Stimulated activated naive CD8-positive, alpha-beta T cell treated with anti-CD3 and anti-CD28 coated beads, Interleukin-15, amount 100 ng/mL, for 72 hours (primary cell): Measurements from ENCODE around the gene ATP5F1D.

Experiments
- ATAC-seq: fragments of 150-1000 bp; cut with Tn5 transposase; 2 replicates; pipeline ENCODE4 v1.10.0; 2021; ENCODE audit warnings: mild to moderate bottlenecking, moderate library complexity
- DNase-seq, 2 donors: peaks; one replicate each; pipeline ENCODE4 v3.0.0; 2021 to 2022
- H3K27ac Mint-ChIP-seq, 2 donors: one replicate each; pipeline ENCODE4 v1.8.0; 2022; ENCODE audit warnings: mild to moderate bottlenecking in 2 of 2, mixed read lengths in 2 of 2, moderate library complexity in 2 of 2
- H3K27me3 Mint-ChIP-seq: one replicate; pipeline ENCODE4 v1.8.0; 2022; ENCODE audit warnings: mixed read lengths
- H3K4me1 Mint-ChIP-seq: one replicate; pipeline ENCODE4 v1.8.0; 2022; ENCODE audit warnings: mild to moderate bottlenecking, mixed read lengths
- H3K4me3 Mint-ChIP-seq, 2 donors: one replicate each; pipeline ENCODE4 v1.8.0; 2022; ENCODE audit warnings: mild to moderate bottlenecking in 2 of 2, mixed read lengths in 2 of 2, moderate library complexity in 1 of 2
- H3K9me3 Mint-ChIP-seq, 2 donors: one replicate each; pipeline ENCODE4 v1.8.0; 2022; ENCODE audit warnings: mixed read lengths in 2 of 2

Gene ATP5F1D

DNA sequence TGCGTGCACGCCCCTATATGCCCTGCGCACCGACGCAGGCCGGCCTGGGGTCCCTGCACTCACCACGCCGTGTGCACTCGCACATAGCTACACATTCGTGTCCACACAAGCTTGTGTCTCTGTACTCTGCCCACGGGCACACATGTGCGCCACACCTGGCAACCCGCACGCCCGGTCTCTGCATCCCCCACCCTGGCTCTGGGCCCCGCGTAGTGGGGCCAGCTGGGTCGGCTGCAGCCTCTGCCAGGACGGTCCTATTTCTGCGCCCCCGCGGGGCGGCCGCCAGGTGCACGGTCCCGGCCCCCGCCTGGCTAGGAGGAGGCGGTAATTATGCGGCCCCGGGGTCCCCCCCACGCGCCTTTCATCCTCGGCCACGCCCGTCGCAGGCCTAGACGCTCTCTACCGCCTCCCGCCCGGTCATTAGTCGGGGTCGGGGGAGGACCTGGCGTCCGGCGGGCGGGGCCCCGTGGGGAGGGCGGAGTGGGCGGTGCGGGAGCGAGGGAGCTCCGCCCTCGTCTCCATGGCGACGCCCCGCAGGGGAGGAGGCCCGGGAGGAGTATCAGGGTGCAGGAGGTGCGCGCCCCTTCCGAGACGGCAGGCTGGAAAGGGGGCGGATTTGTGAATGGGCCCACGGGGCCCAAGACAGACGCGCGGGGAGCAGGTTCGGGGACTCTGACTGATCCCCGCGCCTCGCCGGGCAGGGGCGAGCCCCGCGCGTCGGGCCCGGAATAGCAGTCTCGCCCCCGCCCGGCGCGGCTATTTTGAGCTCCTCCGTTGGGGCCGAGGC lies 24.8 kb downstream of the ATP5F1D start:
- DNase-seq (peak; percentile 90 to 94), ATAC-seq (peak; percentile 53)
- H3K4me3 Mint-ChIP-seq, result peak overlapping the region; percentile 79 to 81
- peaks cover 88% of the 10 kb centered on the region for H3K4me1 Mint-ChIP-seq
- H3K27ac Mint-ChIP-seq, result peak overlapping the region in 1 of 2 donors; percentile 63
- no peaks in the 10 kb centered on the region for H3K27me3 Mint-ChIP-seq
- no peaks in the 10 kb centered on the region for H3K9me3 Mint-ChIP-seq

DNA sequence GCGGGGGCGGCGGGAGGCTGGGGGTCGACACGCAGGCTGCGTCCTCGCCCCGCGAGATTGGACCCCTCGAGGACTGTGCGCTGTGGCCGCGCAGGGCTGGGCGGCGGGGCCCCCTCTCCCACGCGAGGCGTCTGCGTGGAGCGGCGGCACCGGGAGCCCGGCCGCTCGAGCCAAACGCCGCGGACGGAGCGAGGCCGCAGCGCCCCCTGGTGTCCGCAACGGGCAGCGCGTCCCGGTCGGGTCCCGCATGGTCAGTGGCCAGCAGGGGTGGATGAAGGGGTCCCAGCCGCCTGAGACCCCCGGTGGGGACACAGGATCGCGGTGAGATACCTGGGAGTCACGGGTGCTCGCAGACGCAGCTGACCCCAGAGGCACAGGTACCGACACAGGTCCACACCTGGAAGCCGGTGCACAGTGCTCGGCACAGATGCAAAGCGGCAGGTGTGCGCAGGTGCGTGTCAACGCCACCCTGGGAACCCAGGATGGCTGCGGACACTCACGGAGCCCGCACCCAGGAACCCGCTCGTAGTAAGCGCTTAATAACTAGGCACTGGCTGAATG lies 25.4 kb downstream of the ATP5F1D start:
- DNase-seq (peak in 1 of 2 donors; percentile 73), ATAC-seq (peak; percentile 1)
- no peaks in the 10 kb centered on the region for H3K9me3 Mint-ChIP-seq
- peak overlapping the region in 1 of 2 donors; percentile 46 for H3K27ac Mint-ChIP-seq
- H3K4me1 Mint-ChIP-seq, result peaks cover 88% of the 10 kb centered on the region
- H3K4me3 Mint-ChIP-seq, result peak overlapping the region; percentile 79 to 81
- no peaks in the 10 kb centered on the region for H3K27me3 Mint-ChIP-seq

DNA sequence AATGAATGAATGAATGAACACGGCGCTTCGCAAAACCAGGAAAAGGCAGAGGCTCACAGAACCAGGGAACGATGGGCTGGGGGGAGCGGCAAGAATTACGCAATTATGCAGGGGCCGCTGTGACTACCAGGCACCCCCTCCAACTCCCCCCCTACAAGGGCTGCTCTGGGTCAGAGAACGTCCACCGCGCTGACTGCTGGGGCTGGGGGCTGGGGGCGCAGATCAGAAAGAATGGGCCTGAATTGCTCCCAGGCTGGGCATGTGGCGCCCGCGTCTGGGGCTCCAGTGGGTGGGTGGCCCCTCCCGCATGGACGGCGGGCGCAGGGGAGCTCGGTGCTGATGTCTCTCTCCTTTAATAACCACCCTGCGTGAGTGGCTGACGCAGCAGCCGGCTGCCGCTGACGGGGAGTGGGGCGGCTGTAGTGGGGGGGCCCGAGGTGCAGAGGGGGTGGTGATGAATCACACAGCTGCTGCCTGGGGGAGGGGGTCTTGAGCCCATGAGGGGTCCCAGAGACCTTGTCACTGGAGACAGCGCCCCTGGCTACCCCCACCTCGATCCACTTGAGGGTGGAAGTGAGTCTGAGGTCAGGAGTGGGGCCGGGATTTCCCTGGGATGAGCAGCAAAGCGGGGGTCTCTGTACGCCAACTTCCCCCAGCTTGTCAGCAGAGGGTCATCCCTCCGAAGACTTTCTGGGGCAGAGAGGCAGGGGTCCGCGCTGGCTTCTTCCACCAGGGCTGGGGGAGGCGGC lies 26.1 kb downstream of the ATP5F1D start:
- no peak for DNase-seq

DNA sequence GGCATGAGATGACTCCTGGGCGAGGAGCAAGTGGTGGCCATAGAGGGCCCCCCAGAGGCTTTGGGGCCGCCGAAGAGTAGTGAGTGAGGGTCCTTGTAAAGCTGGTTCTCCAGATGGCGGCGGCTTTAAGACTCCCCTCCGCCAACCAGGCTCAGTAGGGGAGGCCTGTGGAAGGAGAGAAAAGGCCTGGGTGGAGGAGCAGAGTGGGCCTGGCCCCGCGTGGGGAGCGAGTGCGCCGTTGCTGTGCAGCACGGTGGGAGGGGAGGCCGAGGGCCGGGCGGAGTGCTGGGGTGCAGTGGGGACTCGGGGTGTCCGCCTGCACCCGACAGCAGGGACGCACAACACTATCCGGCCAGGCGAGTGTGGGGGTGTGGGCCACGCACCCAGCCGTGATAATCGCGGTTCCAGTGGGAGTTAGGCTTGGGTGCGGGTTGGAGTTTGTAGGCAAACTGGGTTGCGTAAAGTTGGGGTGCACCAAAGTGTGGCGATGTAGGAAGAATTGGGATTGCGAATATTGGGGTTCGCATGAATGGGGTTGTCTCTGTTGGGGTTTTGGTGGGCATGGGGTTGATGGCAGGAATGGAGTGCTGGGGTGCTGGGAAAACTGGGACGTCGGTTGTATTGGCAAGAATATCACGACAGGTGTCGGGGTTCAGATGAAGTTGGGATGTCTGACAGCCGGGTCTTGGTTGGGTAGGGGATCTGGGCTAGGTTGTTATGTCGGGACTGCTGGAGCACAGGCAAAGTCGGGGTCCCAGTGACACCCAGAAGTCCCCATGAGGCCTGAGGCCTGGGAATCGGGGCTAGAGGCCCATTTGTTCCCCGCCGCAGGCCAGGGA lies 26.9 kb downstream of the ATP5F1D start:
- ATAC-seq (no peak), DNase-seq (no peak)
- Mint-ChIP-seq H3K9me3 (no peaks in the 10 kb centered on the region), H3K4me3 (peak overlapping the region; percentile 79 to 88), H3K4me1 (peaks cover 88% of the 10 kb centered on the region), H3K27me3 (no peaks in the 10 kb centered on the region), H3K27ac (peak overlapping the region; percentile 55 to 99)

More for the DNA sequence above, 26.1 kb downstream of the ATP5F1D start:
- Mint-ChIP-seq H3K27me3 (no peaks in the 10 kb centered on the region), H3K4me1 (peaks cover 88% of the 10 kb centered on the region), H3K4me3 (peak overlapping the region; percentile 79 to 81), H3K27ac (no peak overlapping the region), H3K9me3 (no peaks in the 10 kb centered on the region)
- no peak for ATAC-seq

DNA sequence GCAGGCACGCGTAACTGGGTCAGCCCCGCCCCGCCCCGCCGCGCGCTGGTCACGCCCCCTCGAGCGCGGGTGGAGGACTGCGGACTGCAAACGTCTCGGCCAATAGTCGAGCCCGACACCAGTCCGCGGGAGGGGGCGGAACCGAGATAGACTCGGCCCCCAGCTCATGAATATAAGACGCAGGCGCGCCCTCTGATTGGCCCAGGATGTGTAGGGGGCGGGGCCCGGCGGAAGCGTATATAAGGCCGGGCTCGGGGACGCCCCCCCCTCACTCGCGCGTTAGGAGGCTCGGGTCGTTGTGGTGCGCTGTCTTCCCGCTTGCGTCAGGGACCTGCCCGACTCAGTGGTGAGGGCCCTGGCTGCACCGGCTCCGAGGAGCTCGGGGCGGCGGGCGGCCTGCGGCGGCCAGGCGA lies 27.5 kb downstream of the ATP5F1D start, which contains the start of gene CIRBP:
TSS of gene CIRBP (plus strand) at position 268 of the 413 bp plus-strand sequence. CDS start 1,602 bp downstream, outside the sequence.
- Mint-ChIP-seq H3K9me3 (no peaks in the 10 kb centered on the region), H3K4me1 (peaks cover 88% of the 10 kb centered on the region), H3K27me3 (no peaks in the 10 kb centered on the region), H3K27ac (peak within 1 kb of the TSS; percentile 97 to 99), H3K4me3 (peak within 1 kb of the TSS; percentile 95 to 99)
- ATAC-seq (peak; percentile 82), DNase-seq (peak; percentile 99)

DNA sequence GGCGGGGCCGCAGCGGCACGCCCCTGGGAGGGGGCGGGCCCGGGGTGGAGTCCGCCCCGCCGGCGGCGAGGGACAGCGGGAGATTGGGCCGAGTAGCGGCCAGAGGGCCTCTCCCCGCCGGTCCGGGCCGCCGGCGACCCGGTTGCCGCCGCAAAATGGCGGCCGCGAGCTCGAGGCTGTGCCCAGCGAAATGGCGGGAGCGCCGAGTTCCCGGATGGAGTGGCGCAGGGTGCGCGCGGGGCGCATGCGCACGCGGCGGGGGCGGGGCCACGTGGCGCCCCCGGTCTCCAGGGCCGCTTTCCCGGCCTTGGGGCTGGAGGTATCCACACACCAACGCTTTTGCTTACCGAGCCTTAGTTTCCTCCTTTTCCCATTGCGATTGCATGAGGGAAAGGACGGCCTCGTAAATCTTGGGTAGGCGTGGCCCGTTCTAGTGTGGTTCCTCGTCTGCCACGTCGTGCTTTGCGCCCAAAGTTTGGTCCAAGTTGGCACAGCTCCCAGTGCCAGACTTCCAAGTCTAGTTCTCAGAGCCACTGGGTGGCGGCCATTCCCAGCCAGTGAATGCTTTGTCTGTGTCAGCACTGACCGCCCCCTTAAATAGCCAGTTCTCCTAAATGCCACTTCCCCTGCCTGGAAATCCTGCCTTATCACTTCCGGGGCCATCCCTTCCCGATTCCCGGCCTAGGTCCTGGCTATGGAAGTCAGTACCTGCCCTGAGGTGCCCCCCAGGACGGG lies 28.1 kb downstream of the ATP5F1D start:
- DNase-seq (peak; percentile 85 to 86), ATAC-seq (peak; percentile 51)
- Mint-ChIP-seq H3K9me3 (no peaks in the 10 kb centered on the region), H3K4me3 (peak overlapping the region; percentile 95 to 99), H3K4me1 (peaks cover 88% of the 10 kb centered on the region), H3K27me3 (no peaks in the 10 kb centered on the region), H3K27ac (peak overlapping the region; percentile 88 to 99)

DNA sequence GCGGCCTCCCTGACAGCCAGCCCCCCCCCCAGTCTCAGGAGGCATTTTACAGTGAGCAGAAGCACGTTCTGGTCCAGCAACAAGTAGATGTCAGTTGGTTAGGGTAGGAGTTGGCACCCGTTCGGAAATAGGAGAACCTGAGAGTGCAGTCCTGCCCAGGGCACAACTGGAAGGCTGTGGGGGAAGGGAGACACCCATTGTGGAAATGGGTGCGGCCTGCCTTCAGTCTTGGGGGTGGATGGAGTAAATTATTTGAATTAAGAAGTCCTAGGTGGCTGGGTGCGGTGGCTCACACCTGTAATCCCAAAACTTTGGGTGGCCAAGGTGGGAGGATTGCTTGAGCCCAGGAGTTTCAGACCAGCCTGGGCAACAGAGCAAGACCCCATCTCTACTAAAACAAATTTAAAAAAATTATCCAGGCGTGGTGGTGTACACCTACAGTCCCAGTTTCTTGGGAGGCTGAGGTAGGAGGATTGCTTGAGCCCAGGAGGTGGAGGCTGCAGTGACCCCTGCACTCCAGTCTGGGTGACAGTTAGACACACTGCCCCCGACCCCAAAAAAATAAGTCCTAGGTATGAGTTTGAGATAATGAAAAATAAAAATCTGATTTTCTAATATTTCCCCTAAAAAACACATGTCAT lies 28.8 kb downstream of the ATP5F1D start:
- Mint-ChIP-seq H3K4me3 (peak overlapping the region; percentile 95 to 99), H3K27ac (peak overlapping the region; percentile 88 to 99), H3K4me1 (peaks cover 88% of the 10 kb centered on the region), H3K27me3 (no peaks in the 10 kb centered on the region), H3K9me3 (no peaks in the 10 kb centered on the region)
- DNase-seq, result no peak
- ATAC-seq, result no peak

DNA sequence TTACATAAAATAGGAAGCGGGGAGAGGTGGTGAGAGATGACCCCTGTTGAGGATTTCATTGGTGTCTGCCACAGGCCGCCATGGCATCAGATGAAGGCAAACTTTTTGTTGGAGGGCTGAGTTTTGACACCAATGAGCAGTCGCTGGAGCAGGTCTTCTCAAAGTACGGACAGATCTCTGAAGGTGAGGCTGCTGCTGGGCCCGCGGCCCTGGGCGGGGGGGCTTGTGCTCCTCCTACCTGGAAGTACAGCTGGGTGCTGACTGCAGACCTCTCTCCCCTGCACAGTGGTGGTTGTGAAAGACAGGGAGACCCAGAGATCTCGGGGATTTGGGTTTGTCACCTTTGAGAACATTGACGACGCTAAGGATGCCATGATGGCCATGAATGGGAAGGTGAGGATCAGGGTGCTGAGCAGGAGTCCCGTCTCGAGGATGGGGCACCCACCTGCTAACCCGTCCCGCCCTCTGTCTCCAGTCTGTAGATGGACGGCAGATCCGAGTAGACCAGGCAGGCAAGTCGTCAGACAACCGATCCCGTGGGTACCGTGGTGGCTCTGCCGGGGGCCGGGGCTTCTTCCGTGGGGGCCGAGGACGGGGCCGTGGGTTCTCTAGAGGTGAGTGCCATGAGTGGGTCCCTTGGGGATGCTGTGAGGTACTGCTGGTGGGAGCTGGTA lies 29.4 kb downstream of the ATP5F1D start:
- Mint-ChIP-seq H3K27me3 (no peaks in the 10 kb centered on the region), H3K4me1 (peaks cover 83% of the 10 kb centered on the region), H3K9me3 (no peaks in the 10 kb centered on the region), H3K4me3 (peak overlapping the region; percentile 95 to 99), H3K27ac (peak overlapping the region; percentile 88 to 99)
- no peak for DNase-seq
- no peak for ATAC-seq

DNA sequence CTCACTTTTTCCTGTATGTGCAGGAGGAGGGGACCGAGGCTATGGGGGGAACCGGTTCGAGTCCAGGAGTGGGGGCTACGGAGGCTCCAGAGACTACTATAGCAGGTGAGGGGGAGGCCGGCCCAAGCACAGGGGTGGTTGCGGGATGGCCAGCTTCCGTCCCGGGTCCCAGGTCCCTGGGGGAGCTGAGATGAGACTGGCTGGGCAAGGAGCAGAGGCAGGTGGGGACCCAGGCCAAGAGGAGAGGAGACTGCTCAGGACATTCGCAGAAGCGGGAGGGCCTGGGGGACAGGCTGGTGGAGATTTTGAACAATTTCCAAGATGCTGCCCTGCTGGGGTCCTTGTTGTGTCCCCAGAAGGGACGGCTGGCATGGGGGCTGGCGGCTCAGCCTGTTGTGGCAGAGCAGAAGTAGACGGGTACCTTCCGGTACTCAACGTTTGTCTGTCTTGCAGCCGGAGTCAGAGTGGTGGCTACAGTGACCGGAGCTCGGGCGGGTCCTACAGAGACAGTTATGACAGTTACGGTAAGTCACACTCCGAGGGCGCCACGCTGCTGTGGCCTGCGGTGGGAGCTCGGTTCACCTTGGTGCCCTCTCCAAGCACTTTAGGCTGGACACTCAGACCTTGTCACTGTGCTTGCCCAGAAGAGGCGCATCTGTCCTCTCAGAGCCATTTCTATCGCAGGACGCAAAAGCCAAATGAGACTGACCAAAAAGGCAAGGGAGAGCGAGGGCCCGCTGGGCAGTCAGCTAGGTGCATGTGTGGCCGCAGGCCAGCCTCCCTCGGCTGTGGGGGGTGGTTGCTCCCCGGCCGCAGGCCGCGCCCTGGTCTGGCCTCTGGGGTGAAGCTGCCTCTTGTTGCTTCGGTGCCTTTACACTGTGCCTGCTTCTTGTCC lies 30.2 kb downstream of the ATP5F1D start:
- Mint-ChIP-seq H3K9me3 (no peaks in the 10 kb centered on the region), H3K4me3 (peak overlapping the region; percentile 95 to 99)
- ATAC-seq, result no peak

DNA sequence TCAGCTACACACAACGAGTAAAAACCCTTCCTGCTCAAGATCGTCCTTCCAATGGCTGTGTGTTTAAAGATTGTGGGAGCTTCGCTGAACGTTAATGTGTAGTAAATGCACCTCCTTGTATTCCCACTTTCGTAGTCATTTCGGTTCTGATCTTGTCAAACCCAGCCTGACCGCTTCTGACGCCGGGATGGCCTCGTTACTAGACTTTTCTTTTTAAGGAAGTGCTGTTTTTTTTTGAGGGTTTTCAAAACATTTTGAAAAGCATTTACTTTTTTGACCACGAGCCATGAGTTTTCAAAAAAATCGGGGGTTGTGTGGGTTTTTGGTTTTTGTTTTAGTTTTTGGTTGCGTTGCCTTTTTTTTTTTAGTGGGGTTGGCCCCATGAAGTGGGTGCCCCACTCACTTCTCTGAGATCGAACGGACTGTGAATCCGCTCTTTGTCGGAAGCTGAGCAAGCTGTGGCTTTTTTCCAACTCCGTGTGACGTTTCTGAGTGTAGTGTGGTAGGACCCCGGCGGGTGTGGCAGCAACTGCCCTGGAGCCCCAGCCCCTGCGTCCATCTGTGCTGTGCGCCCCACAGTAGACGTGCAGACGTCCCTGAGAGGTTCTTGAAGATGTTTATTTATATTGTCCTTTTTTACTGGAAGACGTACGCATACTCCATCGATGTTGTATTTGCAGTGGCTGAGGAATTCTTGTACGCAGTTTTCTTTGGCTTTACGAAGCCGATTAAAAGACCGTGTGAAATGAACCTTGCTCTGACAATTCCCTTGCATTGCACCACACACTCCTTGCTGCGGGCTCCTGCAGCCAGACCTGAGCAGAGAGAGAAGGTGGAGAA lies 31.1 kb downstream of the ATP5F1D start:
- peak overlapping the region; percentile 25 to 65 for H3K27ac Mint-ChIP-seq
- H3K27me3 Mint-ChIP-seq, result no peaks in the 10 kb centered on the region
- no peak for ATAC-seq
- no peaks in the 10 kb centered on the region for H3K9me3 Mint-ChIP-seq
- peak overlapping the region; percentile 10 to 32 for H3K4me3 Mint-ChIP-seq
- no peak for DNase-seq
- peaks cover 87% of the 10 kb centered on the region for H3K4me1 Mint-ChIP-seq

More for the DNA sequence above, 30.2 kb downstream of the ATP5F1D start:
- Mint-ChIP-seq H3K27me3 (no peaks in the 10 kb centered on the region), H3K27ac (peak overlapping the region; percentile 46 to 99), H3K4me1 (peaks cover 85% of the 10 kb centered on the region)
- DNase-seq, result no peak

DNA sequence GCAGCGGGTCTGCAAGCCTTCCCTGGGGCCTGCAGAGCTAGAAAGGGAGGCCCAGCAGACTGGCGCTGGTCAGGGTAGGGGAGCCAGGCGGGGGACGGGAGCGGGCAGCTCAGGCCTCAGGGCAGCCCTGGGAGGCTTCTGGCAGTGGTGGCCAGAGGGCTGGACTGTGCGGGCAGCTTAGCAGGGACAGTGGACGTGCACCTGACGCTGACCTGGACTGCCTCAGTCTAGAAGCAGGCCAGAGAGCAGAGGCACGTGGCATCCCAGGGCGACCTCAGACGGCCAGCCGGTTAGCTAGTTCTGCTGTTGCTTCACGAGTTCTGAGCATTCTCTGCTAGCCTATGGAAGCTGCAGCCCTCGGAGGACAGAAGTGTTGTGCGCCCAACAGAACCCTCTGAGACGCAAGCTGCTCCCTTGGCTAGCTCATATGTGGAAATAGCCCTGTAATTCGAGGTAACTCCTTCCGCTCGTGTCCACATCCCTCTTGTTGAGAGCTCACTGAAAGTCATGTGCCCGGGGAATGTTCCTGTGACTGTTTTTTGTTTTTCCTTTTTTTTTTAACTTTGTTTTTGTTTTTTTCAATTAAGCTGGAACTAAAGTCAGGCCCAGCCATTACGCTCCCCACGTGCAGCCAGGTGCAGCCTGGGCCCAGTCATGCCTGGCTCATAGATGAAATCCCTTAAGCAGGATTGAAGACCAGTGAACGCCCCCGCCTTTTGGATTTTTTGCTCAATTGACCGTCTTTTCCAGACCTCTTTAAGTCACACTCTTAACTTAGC lies 31.9 kb downstream of the ATP5F1D start:
- Mint-ChIP-seq H3K4me1 (peaks cover 86% of the 10 kb centered on the region), H3K4me3 (peak overlapping the region; percentile 82 to 83), H3K27ac (peak overlapping the region in 1 of 2 donors; percentile 64), H3K27me3 (no peaks in the 10 kb centered on the region), H3K9me3 (no peaks in the 10 kb centered on the region)
- no peak for ATAC-seq
- no peak for DNase-seq
